Sigmoid colon (tissue), 4 donors: Measurements from ENCODE around the gene PLPP1.

Experiments used
- CTCF ChIP-seq, 4 experiments: fragments of 450-650 bp in 3 of 4; fragments of 200-600 bp in 1 of 4; IDR thresholded peaks; one replicate each; pipeline ENCODE4 v1.5.1; 2016 to 2019; ENCODE audit warnings: antibody characterized with exemption in 4 of 4, mild to moderate bottlenecking in 3 of 4, moderate library complexity in 2 of 4
- EP300 ChIP-seq, 4 donors: sonication (generic); formaldehyde crosslinking; IDR thresholded peaks; one replicate each; pipeline ENCODE4 v1.6.1; 2017; ENCODE audit warnings: antibody characterized with exemption in 4 of 4
- POLR2A ChIP-seq, 2 donors: fragments of 450-650 bp; IDR thresholded peaks; one replicate each; pipeline ENCODE4 v1.6.1; 2016; ENCODE audit warnings: antibody characterized with exemption in 2 of 2, mild to moderate bottlenecking in 2 of 2, moderate library complexity in 2 of 2
- POLR2AphosphoS5 ChIP-seq, 4 donors: sonication (generic); formaldehyde crosslinking; IDR thresholded peaks; one replicate each; pipeline ENCODE4 v1.6.1; 2017; ENCODE audit warnings: antibody characterized with exemption in 4 of 4

- no peak for TF ChIP-seq POLR2AphosphoS5 (IDR thresholded peaks at IDR 0.05)
- no peak for TF ChIP-seq CTCF (IDR thresholded peaks at IDR 0.05)
- no peak for TF ChIP-seq EP300 (IDR thresholded peaks at IDR 0.05)
- TF ChIP-seq POLR2A (IDR thresholded peaks at IDR 0.05) = no peak
These were observed 48.8 kb upstream of the PLPP1 start for GRCh38 chr5:55583578-55583977.
